RWPE1 (cell line): ENCODE data around the gene SPRY1.
A peak's percentile ranks its signal among the peaks of the same experiment; 100 is the strongest.

Source experiments
- CTCF ChIA-PET: fragments of 350-600 bp; sonication (Branson Sonifier 250); formaldehyde crosslinking; extraction: SDS; loops from one replicate; lab custom pipeline; 2021; lab: Yijun Ruan, JAX
- POLR2A ChIA-PET: fragments of 400-600 bp; formaldehyde crosslinking; extraction: SDS; loops from one replicate; lab custom pipeline; 2020; ENCODE audit warnings: antibody characterized with exemption; ENCODE audit not compliant: low non-redundant PET; lab: Yijun Ruan, JAX
- DNase-seq: peaks from one replicate; pipeline ENCODE4 v3.0.0; 2012; ENCODE audit warnings: low spot score
- H3K27ac ChIP-seq: fragments of 450-650 bp; 2 replicates; pipeline ENCODE4 v1.5.1; 2017
- TF ChIP-seq, protein P1 (sequence below): fragments of 450-650 bp; conservative IDR thresholded peaks from 2 replicates; pipeline ENCODE4 v1.5.1; 2017; ENCODE audit warnings: low read depth, mild to moderate bottlenecking

Gene SPRY1, protein sequence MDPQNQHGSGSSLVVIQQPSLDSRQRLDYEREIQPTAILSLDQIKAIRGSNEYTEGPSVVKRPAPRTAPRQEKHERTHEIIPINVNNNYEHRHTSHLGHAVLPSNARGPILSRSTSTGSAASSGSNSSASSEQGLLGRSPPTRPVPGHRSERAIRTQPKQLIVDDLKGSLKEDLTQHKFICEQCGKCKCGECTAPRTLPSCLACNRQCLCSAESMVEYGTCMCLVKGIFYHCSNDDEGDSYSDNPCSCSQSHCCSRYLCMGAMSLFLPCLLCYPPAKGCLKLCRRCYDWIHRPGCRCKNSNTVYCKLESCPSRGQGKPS

DNA sequence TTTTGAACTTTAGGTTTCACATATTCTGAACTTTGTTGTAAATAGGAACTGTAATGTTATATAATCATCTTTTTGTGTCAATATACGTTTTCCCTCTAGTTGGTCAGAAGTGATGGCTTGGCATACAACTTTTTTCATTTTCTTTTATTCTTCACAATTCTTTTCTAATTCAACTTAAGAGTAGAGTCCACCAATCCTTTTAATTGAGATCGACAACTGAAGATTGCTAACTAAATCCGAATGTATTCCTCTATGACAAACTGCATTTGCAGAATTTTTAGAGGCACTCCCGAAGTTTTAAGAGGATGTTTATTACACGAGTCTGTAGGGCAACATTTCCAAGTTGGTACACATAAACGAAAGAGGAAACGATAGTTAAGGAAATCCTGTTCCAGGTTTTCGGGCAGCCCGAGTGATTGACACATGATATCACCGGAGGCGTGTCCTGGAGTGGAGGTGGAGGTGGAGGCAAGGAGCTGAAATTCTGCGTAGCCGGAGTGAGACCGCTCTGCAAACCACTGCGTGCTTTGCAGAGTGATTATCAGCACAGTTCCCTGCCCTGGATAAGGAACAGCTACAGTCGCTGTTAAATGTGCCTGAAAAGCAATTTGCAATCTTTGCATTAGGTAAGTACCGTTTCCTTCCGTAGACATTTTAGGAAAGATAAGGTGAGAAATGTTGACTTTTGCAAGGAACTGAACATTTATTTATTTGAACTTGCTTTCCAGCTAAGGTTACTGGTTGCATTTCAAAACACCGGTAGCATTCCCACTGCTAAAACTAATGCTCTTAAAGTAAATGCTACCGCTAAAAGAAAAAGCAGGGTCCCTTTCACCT is at the start of gene SPRY1:
Gene SPRY1, plus strand, starts transcription at position 489 of the 837 bp plus-strand sequence. CDS start 4,797 bp downstream, outside the sequence.
- ChIA-PET CTCF (interaction anchor here (0.5 kb wide), 1 partner anchor 280 kb away, joined by 3 read pairs; no protein-coding TSS in a partner anchor), POLR2A (interaction anchor here (0.5 kb wide), 1 partner anchor 257 kb away, joined by 3 read pairs; no protein-coding TSS in a partner anchor)
- peak; percentile 78 for DNase-seq
- TF ChIP-seq, protein P1, sequence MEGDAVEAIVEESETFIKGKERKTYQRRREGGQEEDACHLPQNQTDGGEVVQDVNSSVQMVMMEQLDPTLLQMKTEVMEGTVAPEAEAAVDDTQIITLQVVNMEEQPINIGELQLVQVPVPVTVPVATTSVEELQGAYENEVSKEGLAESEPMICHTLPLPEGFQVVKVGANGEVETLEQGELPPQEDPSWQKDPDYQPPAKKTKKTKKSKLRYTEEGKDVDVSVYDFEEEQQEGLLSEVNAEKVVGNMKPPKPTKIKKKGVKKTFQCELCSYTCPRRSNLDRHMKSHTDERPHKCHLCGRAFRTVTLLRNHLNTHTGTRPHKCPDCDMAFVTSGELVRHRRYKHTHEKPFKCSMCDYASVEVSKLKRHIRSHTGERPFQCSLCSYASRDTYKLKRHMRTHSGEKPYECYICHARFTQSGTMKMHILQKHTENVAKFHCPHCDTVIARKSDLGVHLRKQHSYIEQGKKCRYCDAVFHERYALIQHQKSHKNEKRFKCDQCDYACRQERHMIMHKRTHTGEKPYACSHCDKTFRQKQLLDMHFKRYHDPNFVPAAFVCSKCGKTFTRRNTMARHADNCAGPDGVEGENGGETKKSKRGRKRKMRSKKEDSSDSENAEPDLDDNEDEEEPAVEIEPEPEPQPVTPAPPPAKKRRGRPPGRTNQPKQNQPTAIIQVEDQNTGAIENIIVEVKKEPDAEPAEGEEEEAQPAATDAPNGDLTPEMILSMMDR: no peak
- peak within 1 kb of the TSS; percentile 81 for H3K27ac ChIP-seq

DNA sequence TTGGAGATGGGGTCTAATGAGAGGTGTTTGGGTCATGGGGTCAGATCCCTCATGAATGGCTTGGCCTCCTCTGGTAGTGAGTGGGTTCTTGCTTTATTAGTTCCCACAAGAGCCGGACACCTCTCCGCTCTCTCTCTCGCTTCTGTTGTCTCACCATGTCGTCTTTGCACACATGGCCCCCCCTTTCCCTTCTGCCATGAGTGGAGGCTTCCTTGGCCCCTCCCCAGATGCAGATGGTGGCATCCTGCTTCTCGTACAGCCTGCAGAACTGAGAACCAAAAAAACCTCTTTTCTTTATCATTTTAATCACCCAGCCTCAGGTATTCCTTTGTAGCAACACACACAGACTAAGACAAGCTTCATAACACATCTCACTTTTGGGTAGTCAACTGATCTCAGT is 49.6 kb upstream of the SPRY1 start:
- no peak overlapping the region for H3K27ac ChIP-seq
- ChIA-PET CTCF (interaction anchor here (0.6 to 1.1 kb wide), 2 partner anchors 21 to 329 kb away, joined by 4 to 8 read pairs; no protein-coding TSS in a partner anchor), POLR2A (no interaction called here)
- no peak for DNase-seq
- TF ChIP-seq, protein P1: no peak

DNA sequence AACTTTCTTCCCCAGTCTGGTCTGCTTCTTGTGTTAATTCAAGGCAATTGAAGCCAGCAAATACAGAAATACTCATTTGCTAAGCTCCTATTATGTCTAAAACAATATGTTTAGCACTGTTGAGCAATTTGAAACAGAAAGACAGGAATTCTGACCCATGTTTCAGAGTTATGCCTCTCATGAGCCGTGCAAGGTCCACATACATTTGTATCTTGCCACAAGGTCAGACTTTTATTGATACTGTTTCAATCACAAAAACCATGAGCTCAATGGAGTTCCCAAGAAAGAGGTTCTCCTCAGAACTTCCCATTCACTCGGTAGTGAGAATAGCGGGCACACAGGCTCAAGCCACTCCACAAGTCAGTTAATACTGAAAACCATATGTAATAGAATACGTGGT is 47.6 kb upstream of the SPRY1 start:
- CTCF ChIA-PET: no interaction called here
- no peak for DNase-seq
- POLR2A ChIA-PET: no interaction called here
- no peak overlapping the region for H3K27ac ChIP-seq
- TF ChIP-seq, protein P1: no peak

DNA sequence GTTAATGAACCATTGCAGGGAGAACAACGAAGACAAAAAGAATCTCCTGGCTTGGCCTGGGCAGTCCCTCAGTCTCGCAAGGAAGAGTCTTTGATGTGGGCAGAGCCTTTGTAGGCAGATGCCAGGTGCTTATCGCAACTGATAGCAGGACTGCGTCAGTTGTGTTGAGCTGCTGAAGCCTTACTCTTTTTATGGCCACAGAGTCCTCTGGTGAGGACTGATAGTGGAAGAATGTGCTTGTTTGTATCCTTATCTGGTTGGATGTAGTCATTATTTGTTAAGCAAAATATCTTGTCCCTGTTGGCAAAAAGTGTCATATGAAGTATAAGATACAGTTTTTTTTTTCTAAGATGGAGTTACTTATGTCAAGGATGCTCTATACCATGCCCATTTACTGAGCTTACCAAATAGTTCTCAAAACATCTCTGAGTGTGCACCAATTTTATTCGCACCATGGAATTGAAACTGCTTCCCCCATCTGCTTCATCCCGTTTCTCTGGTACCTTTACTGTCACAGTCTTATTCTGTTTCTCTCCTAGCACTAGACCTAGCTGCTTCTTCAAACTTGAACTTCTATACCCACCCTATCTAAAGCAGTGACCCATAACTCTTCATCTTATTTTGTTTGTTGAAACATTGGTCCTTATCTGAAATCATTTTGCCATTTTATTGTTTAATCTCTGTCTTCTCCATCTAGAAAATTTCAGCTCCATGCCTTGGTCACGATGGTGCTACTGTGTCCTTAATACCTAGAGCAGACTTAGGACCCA is 47.0 kb upstream of the SPRY1 start:
- H3K27ac ChIP-seq: no peak overlapping the region
- ChIA-PET CTCF (interaction anchor here (0.5 to 0.7 kb wide), 8 partner anchors 8 to 965 kb away, joined by 3 to 5 read pairs (median 3); no protein-coding TSS in a partner anchor), POLR2A (no interaction called here)
- DNase-seq: no peak
- TF ChIP-seq, protein P1: no peak

DNA sequence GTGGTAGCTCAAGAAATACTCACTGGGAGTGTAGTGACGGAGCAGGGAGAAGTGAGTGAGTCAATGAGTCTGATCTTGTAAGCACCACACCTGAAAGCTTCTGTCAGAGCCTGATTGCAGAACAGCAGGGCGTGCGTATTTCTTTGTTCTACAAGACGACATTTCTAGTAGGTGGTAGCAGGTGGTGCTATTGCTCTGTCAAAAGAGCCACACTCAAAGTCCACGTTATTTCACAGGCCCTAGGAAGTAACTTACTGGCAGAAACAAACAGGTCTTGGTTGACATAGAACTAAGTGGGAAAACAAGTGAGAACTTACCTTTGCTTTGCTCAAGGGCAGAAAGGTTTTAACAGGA is 46.4 kb upstream of the SPRY1 start:
- CTCF ChIA-PET: interaction anchor here (0.5 to 0.7 kb wide), 8 partner anchors 9 to 964 kb away, joined by 3 to 5 read pairs (median 3); no protein-coding TSS in a partner anchor
- no peak overlapping the region for H3K27ac ChIP-seq
- POLR2A ChIA-PET: no interaction called here
- TF ChIP-seq, protein P1: no peak
- DNase-seq: peak; percentile 53
